ENCODE results near the gene RAD51B.
A peak's percentile ranks its signal among the peaks of the same experiment; 100 is the strongest.

Gene RAD51B

GRCh38 chr14:68477461-68478085, 658.0 kb downstream of the RAD51B start:
- DNase-seq, result no peak

GRCh38 chr14:68479247-68479646, 659.7 kb downstream of the RAD51B start:
- peak; percentile 20 for DNase-seq

GRCh38 chr14:68482018-68482417, 662.4 kb downstream of the RAD51B start:
- no peak for DNase-seq

- no peak for DNase-seq
Measured at GRCh38 chr14:68482772-68483395, 663.3 kb downstream of the RAD51B start.

- DNase-seq, result no peak
Measured at GRCh38 chr14:68486033-68486732, 666.6 kb downstream of the RAD51B start.

- no peak for DNase-seq
Measured at GRCh38 chr14:68486809-68487208, 667.2 kb downstream of the RAD51B start.

GRCh38 chr14:68487805-68488590, 668.4 kb downstream of the RAD51B start:
- DNase-seq, result peak; percentile 74

GRCh38 chr14:68491793-68492192, 672.2 kb downstream of the RAD51B start:
- DNase-seq, result no peak

- DNase-seq, result no peak
Measured at GRCh38 chr14:68492381-68493151, 673.0 kb downstream of the RAD51B start.

- DNase-seq, result no peak
Measured at GRCh38 chr14:68493152-68493911, 673.8 kb downstream of the RAD51B start.

GRCh38 chr14:68495101-68496039, 675.8 kb downstream of the RAD51B start:
- DNase-seq, result peak; percentile 28

GRCh38 chr14:68497011-68497410, 677.4 kb downstream of the RAD51B start:
- no peak for DNase-seq

GRCh38 chr14:68499451-68499850, 679.9 kb downstream of the RAD51B start:
- DNase-seq, result no peak

- DNase-seq, result no peak
Measured at GRCh38 chr14:68501171-68501570, 681.6 kb downstream of the RAD51B start.

- no peak for DNase-seq
Measured at GRCh38 chr14:68501614-68502052, 682.1 kb downstream of the RAD51B start.

GRCh38 chr14:68502230-68502629, 682.7 kb downstream of the RAD51B start:
- DNase-seq, result no peak

GRCh38 chr14:68503186-68503825, 683.7 kb downstream of the RAD51B start:
- no peak for DNase-seq

- no peak for DNase-seq
Measured at GRCh38 chr14:68504861-68505260, 685.3 kb downstream of the RAD51B start.

- DNase-seq, result peak; percentile 75
Measured at GRCh38 chr14:68506021-68506644, 686.6 kb downstream of the RAD51B start.
